LoVo (cell line): Measurements from ENCODE around the gene STXBP2.
A peak's percentile ranks its signal among the peaks of the same experiment; 100 is the strongest.

ENCODE experiments used
- DNase-seq: peaks from one replicate; pipeline ENCODE4 v3.0.0-alpha.2; 2016; ENCODE audit warnings: low spot score

STXBP2 gene

GRCh38 chr19:7650148-7650547 is 13.2 kb downstream of the STXBP2 start:
- no peak for DNase-seq

GRCh38 chr19:7652061-7652641 is 15.2 kb downstream of the STXBP2 start:
- peak; percentile 89 for DNase-seq

GRCh38 chr19:7654401-7654800 is 17.5 kb downstream of the STXBP2 start:
- DNase-seq = no peak

GRCh38 chr19:7655581-7655980 is 18.7 kb downstream of the STXBP2 start:
- DNase-seq = no peak

- DNase-seq = no peak
Observed at GRCh38 chr19:7657131-7657751, 20.3 kb downstream of the STXBP2 start.

- no peak for DNase-seq
Observed at GRCh38 chr19:7658219-7658686, 21.3 kb downstream of the STXBP2 start.

- no peak for DNase-seq
Observed at GRCh38 chr19:7661744-7662538, 25.0 kb downstream of the STXBP2 start.

- no peak for DNase-seq
Observed at GRCh38 chr19:7662657-7663056, 25.7 kb downstream of the STXBP2 start.

GRCh38 chr19:7663706-7664105 is 26.8 kb downstream of the STXBP2 start:
- DNase-seq = no peak

- no peak for DNase-seq
Observed at GRCh38 chr19:7665076-7665475, 28.2 kb downstream of the STXBP2 start.

- no peak for DNase-seq
Observed at GRCh38 chr19:7668842-7669241, 31.9 kb downstream of the STXBP2 start, which contains the start of gene RETN. RETN (plus strand) TSS chr19:7669049; CDS start chr19:7669327, 278 bp downstream.

GRCh38 chr19:7669641-7670040 is 32.7 kb downstream of the STXBP2 start:
- DNase-seq = no peak

- DNase-seq = no peak
Observed at GRCh38 chr19:7670150-7670783, 33.4 kb downstream of the STXBP2 start.

GRCh38 chr19:7670790-7671189 is 33.9 kb downstream of the STXBP2 start:
- DNase-seq = no peak

- no peak for DNase-seq
Observed at GRCh38 chr19:7672522-7672921, 35.6 kb downstream of the STXBP2 start.

- peak; percentile 47 for DNase-seq
Observed at GRCh38 chr19:7674010-7675005, 37.4 kb downstream of the STXBP2 start.

- DNase-seq = no peak
Observed at GRCh38 chr19:7676376-7676775, 39.5 kb downstream of the STXBP2 start.

GRCh38 chr19:7676854-7677253 is 39.9 kb downstream of the STXBP2 start, which contains the start of gene MCEMP1:
MCEMP1 (plus strand) TSS chr19:7677090; CDS start chr19:7677121, 31 bp downstream.
- no peak for DNase-seq

GRCh38 chr19:7677669-7678311 is 40.9 kb downstream of the STXBP2 start:
- DNase-seq = no peak

GRCh38 chr19:7678971-7679751 is 42.3 kb downstream of the STXBP2 start:
- DNase-seq = no peak
